H1 (cell line): ENCODE results near the gene ARL5C. TPM values are rescaled to one million over a fixed set of nuclear protein-coding genes. Genes with fewer than 3 reads are reported as not detected.

ENCODE experiments used
- CTCF ChIA-PET: fragments of 300-600 bp; sonication (Branson Sonifier 250); formaldehyde crosslinking; loops from one replicate; lab custom pipeline; 2021; ENCODE audit not compliant: partially characterized antibody; lab: Charles Lee
- POLR2A ChIA-PET: fragments of 300-600 bp; sonication (Branson Sonifier 250); formaldehyde crosslinking; loops from one replicate; lab custom pipeline; 2021; ENCODE audit warnings: inconsistent platforms; ENCODE audit not compliant: partially characterized antibody; lab: Charles Lee
- DNase-seq, 2 experiments: peaks; one replicate each; pipeline versions ENCODE4 v3.0.0 to v3.0.0-alpha.2; 2010 to 2022; ENCODE audit warnings: low spot score in 2 of 2, low read depth in 1 of 2, mixed read lengths in 1 of 2
- FAIRE-seq: peaks from 2 replicates; lab custom pipeline; 2011; peaks lifted over from hg19 to GRCh38; lab: Jason Lieb, UNC
- H2AFZ ChIP-seq: 2 replicates; pipeline ENCODE4 v1.8.1; 2012; ENCODE audit warnings: low read length, inconsistent platforms
- H2AK5ac ChIP-seq: 2 replicates; pipeline ENCODE4 v1.6.1; 2013; ENCODE audit warnings: low read depth, low read length
- H2BK120ac ChIP-seq: replicated peaks from 2 replicates; pipeline ENCODE3; 2013; ENCODE audit warnings: low read depth, low read length, inconsistent platforms
- H2BK12ac ChIP-seq: 2 replicates; pipeline ENCODE4 v1.6.1; 2013; ENCODE audit warnings: low read depth, low read length
- H2BK15ac ChIP-seq: 2 replicates; pipeline ENCODE4 v1.6.1; 2013; ENCODE audit warnings: low read length
- H2BK20ac ChIP-seq: 2 replicates; pipeline ENCODE4 v1.6.1; 2013; ENCODE audit warnings: low read length
- H2BK5ac ChIP-seq: 2 replicates; pipeline ENCODE4 v1.6.1; 2013; ENCODE audit warnings: low read depth, low read length
- H3K14ac ChIP-seq: 2 replicates; pipeline ENCODE4 v1.6.1; 2013; ENCODE audit warnings: inconsistent platforms; ENCODE audit not compliant: insufficient read length
- H3K18ac ChIP-seq: 2 replicates; pipeline ENCODE4 v1.6.1; 2013; ENCODE audit warnings: low read length; ENCODE audit errors: extremely low read depth
- H3K23ac ChIP-seq: 2 replicates; pipeline ENCODE4 v1.6.1; 2013; ENCODE audit warnings: inconsistent platforms; ENCODE audit not compliant: insufficient read length
- H3K23me2 ChIP-seq: 2 replicates; pipeline ENCODE4 v1.6.1; 2013; ENCODE audit warnings: low read depth, low read length
- H3K27ac ChIP-seq: 2 replicates; pipeline ENCODE4 v1.6.1; 2011; ENCODE audit warnings: low read depth, low read length, inconsistent platforms
- H3K27me3 ChIP-seq, 4 experiments: replicated peaks in 1 of 4; 1 replicate in 1 of 4; 2 replicates in 3 of 4; pipeline versions ENCODE4 v1.6.1 to v1.8.1; 2011 to 2013; ENCODE audit warnings: low read length in 3 of 4, mild to moderate bottlenecking in 3 of 4, inconsistent platforms in 2 of 4, mixed read lengths in 2 of 4, moderate library complexity in 1 of 4; ENCODE audit not compliant: control insufficient read depth in 3 of 4, insufficient read depth in 3 of 4; ENCODE audit errors: extremely low read depth in 1 of 4
- H3K36me3 ChIP-seq, 4 experiments: 2 replicates each; pipeline versions ENCODE4 v1.6.1 to v1.8.1; 2011 to 2013; ENCODE audit warnings: mild to moderate bottlenecking in 4 of 4, low read length in 3 of 4, moderate library complexity in 2 of 4, control low read depth in 1 of 4, inconsistent platforms in 1 of 4; ENCODE audit not compliant: insufficient read depth in 4 of 4, control insufficient read depth in 2 of 4
- H3K4ac ChIP-seq: replicated peaks from 2 replicates; pipeline ENCODE3; 2013; ENCODE audit warnings: low read length, low read depth, mixed read lengths, inconsistent platforms; ENCODE audit not compliant: insufficient read length
- H3K4me1 ChIP-seq, 4 experiments: replicated peaks in 1 of 4; 1 replicate in 1 of 4; 2 replicates in 3 of 4; pipeline versions ENCODE4 v1.6.1 to v1.8.1; 2011 to 2013; ENCODE audit warnings: low read length in 3 of 4, inconsistent platforms in 2 of 4, mixed read lengths in 1 of 4; ENCODE audit not compliant: insufficient read depth in 4 of 4, control insufficient read depth in 3 of 4
- H3K4me2 ChIP-seq, 2 experiments: 2 replicates each; pipeline versions ENCODE4 v1.6.1 to v1.8.1; 2011 to 2013; ENCODE audit warnings: low read depth in 2 of 2, low read length in 2 of 2, control low read depth in 1 of 2, inconsistent platforms in 1 of 2, mild to moderate bottlenecking in 1 of 2; ENCODE audit not compliant: insufficient read depth in 1 of 2
- H3K4me3 ChIP-seq, 4 experiments: fragments of 200-600, 300-600 bp in 1 of 4; sonication (generic), shearing (Covaris generic), sonication (Bioruptor Twin) in 1 of 4; 2 replicates each; pipeline versions ENCODE4 v1.5.1 to v1.8.1; 2011 to 2016; ENCODE audit warnings: low read length in 4 of 4, low read depth in 3 of 4, control low read depth in 2 of 4, inconsistent platforms in 2 of 4, mild to moderate bottlenecking in 2 of 4, mixed read lengths in 1 of 4, moderate library complexity in 1 of 4; ENCODE audit not compliant: insufficient read depth in 2 of 4; ENCODE audit errors: extremely low read depth in 1 of 4
- H3K56ac ChIP-seq: replicated peaks from 2 replicates; pipeline ENCODE3; 2013; ENCODE audit warnings: low read depth, mild to moderate bottlenecking, mixed read lengths, low read length, inconsistent platforms; ENCODE audit not compliant: insufficient read length
- H3K79me1 ChIP-seq: 2 replicates; pipeline ENCODE4 v1.6.1; 2013; ENCODE audit warnings: low read depth, low read length, control low read depth
- H3K79me2 ChIP-seq, 2 experiments: 2 replicates each; pipeline versions ENCODE4 v1.6.1 to v1.8.1; 2012 to 2013; ENCODE audit warnings: low read length in 2 of 2, mild to moderate bottlenecking in 2 of 2, inconsistent platforms in 1 of 2; ENCODE audit not compliant: insufficient read depth in 2 of 2, control insufficient read depth in 1 of 2
- H3K9ac ChIP-seq, 4 experiments: replicated peaks in 1 of 4; 1 replicate in 1 of 4; 2 replicates in 3 of 4; pipeline versions ENCODE4 v1.6.1 to v1.8.1; 2011 to 2013; ENCODE audit warnings: low read depth in 3 of 4, low read length in 3 of 4, control low read depth in 2 of 4, mild to moderate bottlenecking in 2 of 4, moderate library complexity in 2 of 4, inconsistent platforms in 1 of 4; ENCODE audit errors: extremely low read depth in 1 of 4
- H3K9me3 ChIP-seq, 2 experiments: 2 replicates each; pipeline versions ENCODE4 v1.6.1 to v1.8.1; 2012 to 2013; ENCODE audit warnings: mild to moderate bottlenecking in 2 of 2, moderate library complexity in 2 of 2, control low read depth in 1 of 2, inconsistent platforms in 1 of 2, low read depth in 1 of 2, low read length in 1 of 2, mixed read lengths in 1 of 2; ENCODE audit not compliant: insufficient read depth in 2 of 2
- H4K20me1 ChIP-seq, 2 experiments: replicated peaks in 1 of 2; 2 replicates each; pipeline versions ENCODE3 to v1.8.1; 2011 to 2013; ENCODE audit warnings: inconsistent platforms in 2 of 2, low read length in 2 of 2, mild to moderate bottlenecking in 1 of 2; ENCODE audit not compliant: insufficient read depth in 2 of 2, control insufficient read depth in 1 of 2
- H4K5ac ChIP-seq: 2 replicates; pipeline ENCODE4 v1.6.1; 2013; ENCODE audit warnings: low read length, low read depth, mixed read lengths, inconsistent platforms; ENCODE audit not compliant: insufficient read length
- H4K8ac ChIP-seq: 2 replicates; pipeline ENCODE4 v1.8.0; 2013; ENCODE audit warnings: mild to moderate bottlenecking, moderate library complexity, low read length, inconsistent platforms; ENCODE audit not compliant: insufficient read depth; ENCODE audit errors: extremely low read depth
- H4K91ac ChIP-seq: replicated peaks from 2 replicates; pipeline ENCODE3; 2013; ENCODE audit warnings: low read length, mixed read lengths, inconsistent platforms; ENCODE audit not compliant: insufficient read length
- ASH2L ChIP-seq: fragments of 200-600, 300-600 bp; sonication (generic); IDR thresholded peaks from one replicate; pipeline ENCODE4 v1.7.1; 2017; ENCODE audit warnings: low read length
- CREB1 ChIP-seq: IDR thresholded peaks from 2 replicates; pipeline ENCODE4 v1.6.1; 2012; ENCODE audit warnings: inconsistent platforms
- CTCF ChIP-seq, 3 experiments: IDR thresholded peaks; 1 replicate in 2 of 3; 2 replicates in 1 of 3; pipeline versions ENCODE4 v1.5.1 to v1.6.1; 2011; ENCODE audit warnings: low read length in 3 of 3, mild to moderate bottlenecking in 3 of 3, inconsistent platforms in 2 of 3, low read depth in 1 of 3, moderate library complexity in 1 of 3; ENCODE audit not compliant: insufficient read depth in 1 of 3; ENCODE audit errors: control extremely low read depth in 1 of 3
- KDM5A ChIP-seq: fragments of 200-600 bp; IDR thresholded peaks from 2 replicates; pipeline ENCODE4 v1.7.1; 2012; ENCODE audit warnings: mild to moderate bottlenecking, low read length, inconsistent platforms, mixed read lengths
- POLR2A ChIP-seq, 2 experiments: IDR thresholded peaks; 1 replicate in 1 of 2; 2 replicates in 1 of 2; pipeline ENCODE4 v1.6.1; 2011; ENCODE audit warnings: low read depth in 2 of 2, low read length in 2 of 2, mild to moderate bottlenecking in 2 of 2; ENCODE audit errors: control extremely low read depth in 1 of 2
- POLR2AphosphoS5 ChIP-seq: IDR thresholded peaks from 2 replicates; pipeline ENCODE4 v1.6.1; 2011; ENCODE audit warnings: low read depth, low read length
- RAD21 ChIP-seq, 2 experiments: IDR thresholded peaks in 1 of 2; conservative IDR thresholded peaks in 1 of 2; 2 replicates each; pipeline ENCODE4 v1.6.1; 2011; ENCODE audit warnings: low read depth in 2 of 2, low read length in 2 of 2, improper control_type of control experiment in 1 of 2, inconsistent platforms in 1 of 2, mild to moderate bottlenecking in 1 of 2, moderate library complexity in 1 of 2
- TCF12 ChIP-seq: IDR thresholded peaks from 2 replicates; pipeline ENCODE4 v1.6.1; 2011; ENCODE audit warnings: low read depth, mild to moderate bottlenecking, low read length
- WGBS, 2 experiments: shearing (Covaris generic) in 1 of 2; methylation state at CpG; one replicate each; pipeline versions ENCODE4 v1.1.6 to v1.1.7; 2013 to 2015; ENCODE audit warnings: low lambda C conversion rate in 2 of 2, mixed read lengths in 2 of 2, inconsistent platforms in 1 of 2, low coverage in 1 of 2, missing lambda C conversion rate in 1 of 2; ENCODE audit not compliant: insufficient replicate concordance in 2 of 2, insufficient coverage in 1 of 2, insufficient read length in 1 of 2; ENCODE audit errors: extremely low coverage in 1 of 2, missing lambda C conversion rate in 1 of 2; 5-methylcytosine and 5-hydroxymethylcytosine counted together
- polyA plus RNA-seq, 7 experiments: library from polyadenylated mRNA; depleted of rRNA in 3 of 7; stranded (reverse) in 5 of 7; unstranded in 2 of 7; fragments of >200 nt in 5 of 7; fragments of 200-250 nt in 2 of 7; gene quantifications; 1 replicate in 5 of 7; 2 replicates in 1 of 7; 4 replicates in 1 of 7; pipeline versions ENCODE4 v1.2.1 to v1.2.3, GENCODE V29; 2011 to 2013; ENCODE audit warnings: missing spikeins in 2 of 7, mixed read lengths in 2 of 7
- total RNA-seq: library from RNA; stranded (reverse); fragmentation: NEBNext Ultra II Directional; extraction: Animal tissue kit (Norgen Biotek cat#: 25700); gene quantifications from 2 replicates; pipeline ENCODE4 v1.2.1, GENCODE V29; 2021

The ARL5C gene
- total and polyA plus RNA-seq, 2 of the 8 experiments (the other 6 are each of a cell fraction or from before 2014, with no cell fraction given), result not detected

GRCh38 chr17:39174920-39175694, 9.1 kb upstream of the ARL5C start:
- Histone ChIP-seq H3K27ac (no peak overlapping the region), H4K91ac (no peak overlapping the region), H3K36me3 (peaks cover 0 to 15% (median 5%) of the 10 kb centered on the region in 4 experiments; a peak in 4 of 8 replicates), H3K79me2 (no peaks in the 10 kb centered on the region), H3K18ac (no peak overlapping the region), H4K5ac (no peak overlapping the region), H2BK5ac (no peak overlapping the region), H2BK12ac (no peak overlapping the region), H3K14ac (no peak overlapping the region), H3K23me2 (no peaks in the 10 kb centered on the region; the same call in 1 of the 2 replicates), H4K20me1 (peaks cover 0 to 5% of the 10 kb centered on the region in 2 experiments), H3K4ac (no peak overlapping the region), H3K56ac (no peak overlapping the region), H3K4me3 (peak overlapping the region in 1 of 4 experiments; percentile 22; a peak in 1 of 8 replicates), H2BK15ac (no peak overlapping the region), H2BK20ac (no peak overlapping the region), H3K23ac (no peak overlapping the region), H3K27me3 (no peaks in the 10 kb centered on the region), H2AFZ (no peak overlapping the region), H3K9ac (no peak overlapping the region), H3K4me2 (peak overlapping the region in 1 of 2 experiments; percentile 24; a peak in 1 of 4 replicates), H4K8ac (no peak overlapping the region), H3K9me3 (no peaks in the 10 kb centered on the region), H3K4me1 (peaks cover 0 to 14% (median 10%) of the 10 kb centered on the region in 4 experiments; a peak in 6 of 7 replicates), H2AK5ac (no peak overlapping the region), H2BK120ac (no peak overlapping the region), H3K79me1 (no peaks in the 10 kb centered on the region; the same call in 1 of the 2 replicates)
- POLR2A ChIA-PET, result interaction anchor here (0.6 to 3.9 kb wide), 14 partner anchors 10 to 251 kb away, joined by 3 to 35 read pairs (median 6); partner anchors contain the start of genes ARL5C and RPL19
- FAIRE-seq, result peak; percentile 77
- DNase-seq, result peak; percentile 82 to 92
- CTCF ChIA-PET, result interaction anchor here (0.7 to 7.8 kb wide), 63 partner anchors 8 to 864 kb away, joined by 3 to 151 read pairs (median 4); partner anchors contain the start of genes ARL5C, CACNB1, CWC25 and FBXO47
- WGBS, 2 experiments, result 66% methylated on average over 32 of the region's 35 CpGs; no CpG with 5 or more reads in 1 of the 2 experiments
- no peak for TF ChIP-seq KDM5A
- no peak for TF ChIP-seq ASH2L
- TF ChIP-seq TCF12, result no peak
- peak; percentile 87 to 92 (median 91) for TF ChIP-seq CTCF (IDR thresholded peaks at IDR 0.05; ENCODE audit: control extremely low read depth in 1 of 3, insufficient read depth in 1 of 3, low read depth in 1 of 3, low read length in 3 of 3)
- TF ChIP-seq POLR2AphosphoS5, result peak; percentile 59; the same call in 1 of the 2 replicates
- TF ChIP-seq POLR2A (IDR thresholded peaks at IDR 0.05; ENCODE audit: control extremely low read depth in 1 of 2, low read depth in 2 of 2, low read length in 2 of 2), result peak in 1 of 2 experiments; percentile 60; a peak in 1 of 3 replicates
- 0 out of 2 replicates have a peak, but pooled peaks have one; percentile 15 for TF ChIP-seq CREB1
- TF ChIP-seq RAD21 (IDR thresholded peaks at IDR 0.05 in 1 of 2, conservative IDR thresholded peaks at IDR 0.05 in 1 of 2; ENCODE audit: low read depth in 2 of 2, low read length in 2 of 2), result peak; percentile 71 to 83
